ENCODE results near the gene PIAS3. TPM values are rescaled to one million over a fixed set of nuclear protein-coding genes. Genes with fewer than 3 reads are reported as not detected.

Gene PIAS3
- total RNA-seq, 1 donor from 2014 or later, result 35.1 TPM

GRCh38 chr1:145891143-145891542 lies 32.3 kb upstream of the PIAS3 start:
- H3K9me3 Mint-ChIP-seq, result no peaks in the 10 kb centered on the region
- H3K4me1 Mint-ChIP-seq, result peaks cover 14% of the 10 kb centered on the region
- H3K27me3 Mint-ChIP-seq (ENCODE audit: low read depth), result peaks cover 23% of the 10 kb centered on the region
- no peaks in the 10 kb centered on the region for H3K36me3 Mint-ChIP-seq (ENCODE audit: low read depth)
- H3K4me3 Mint-ChIP-seq, result no peak overlapping the region
- no peak for DNase-seq (ENCODE audit: low read depth, low spot score)
- no peak for TF ChIP-seq CTCF (conservative IDR thresholded peaks at IDR 0.05)
- no peak overlapping the region for H3K27ac Mint-ChIP-seq (ENCODE audit: unreplicated experiment)

GRCh38 chr1:145889722-145890121 lies 30.8 kb upstream of the PIAS3 start:
- Mint-ChIP-seq H3K27me3 (ENCODE audit: low read depth) (peaks cover 36% of the 10 kb centered on the region), H3K9me3 (no peaks in the 10 kb centered on the region), H3K27ac (ENCODE audit: unreplicated experiment) (no peak overlapping the region), H3K36me3 (ENCODE audit: low read depth) (no peaks in the 10 kb centered on the region), H3K4me3 (no peak overlapping the region), H3K4me1 (peaks cover 25% of the 10 kb centered on the region)
- TF ChIP-seq CTCF (conservative IDR thresholded peaks at IDR 0.05), result no peak
- DNase-seq (ENCODE audit: low read depth, low spot score), result no peak

GRCh38 chr1:145887631-145888030 lies 28.8 kb upstream of the PIAS3 start:
- Mint-ChIP-seq H3K9me3 (no peaks in the 10 kb centered on the region), H3K4me3 (peak overlapping the region; percentile 49), H3K27me3 (ENCODE audit: low read depth) (peaks cover 55% of the 10 kb centered on the region), H3K36me3 (ENCODE audit: low read depth) (no peaks in the 10 kb centered on the region), H3K27ac (ENCODE audit: unreplicated experiment) (no peak overlapping the region), H3K4me1 (peaks cover 25% of the 10 kb centered on the region)
- no peak for DNase-seq (ENCODE audit: low read depth, low spot score)
- TF ChIP-seq CTCF (conservative IDR thresholded peaks at IDR 0.05), result no peak

GRCh38 chr1:145886816-145887215 lies 27.9 kb upstream of the PIAS3 start:
- Mint-ChIP-seq H3K27ac (ENCODE audit: unreplicated experiment) (no peak overlapping the region), H3K9me3 (no peaks in the 10 kb centered on the region), H3K27me3 (ENCODE audit: low read depth) (peaks cover 57% of the 10 kb centered on the region), H3K36me3 (ENCODE audit: low read depth) (no peaks in the 10 kb centered on the region), H3K4me1 (peaks cover 19% of the 10 kb centered on the region), H3K4me3 (peak overlapping the region; percentile 84)
- DNase-seq (ENCODE audit: low read depth, low spot score), result no peak
- TF ChIP-seq CTCF (conservative IDR thresholded peaks at IDR 0.05), result no peak

GRCh38 chr1:145886390-145886789 lies 27.5 kb upstream of the PIAS3 start:
- Mint-ChIP-seq H3K4me1 (peaks cover 19% of the 10 kb centered on the region), H3K27me3 (ENCODE audit: low read depth) (peaks cover 59% of the 10 kb centered on the region), H3K36me3 (ENCODE audit: low read depth) (no peaks in the 10 kb centered on the region), H3K4me3 (peak overlapping the region; percentile 91), H3K9me3 (no peaks in the 10 kb centered on the region), H3K27ac (ENCODE audit: unreplicated experiment) (no peak overlapping the region)
- DNase-seq (ENCODE audit: low read depth, low spot score), result no peak
- TF ChIP-seq CTCF (conservative IDR thresholded peaks at IDR 0.05), result no peak

Data from neural crest cell (in vitro differentiated cells).